ENCODE results near the gene CAMK1D. TPM values are rescaled to one million over a fixed set of nuclear protein-coding genes. Genes with fewer than 3 reads are reported as not detected.

The CAMK1D gene
- total and polyA plus RNA-seq, 2 of the 8 experiments (the other 6 are each of a cell fraction or from before 2014, with no cell fraction given) = 3.5 to 10.6 TPM

DNA sequence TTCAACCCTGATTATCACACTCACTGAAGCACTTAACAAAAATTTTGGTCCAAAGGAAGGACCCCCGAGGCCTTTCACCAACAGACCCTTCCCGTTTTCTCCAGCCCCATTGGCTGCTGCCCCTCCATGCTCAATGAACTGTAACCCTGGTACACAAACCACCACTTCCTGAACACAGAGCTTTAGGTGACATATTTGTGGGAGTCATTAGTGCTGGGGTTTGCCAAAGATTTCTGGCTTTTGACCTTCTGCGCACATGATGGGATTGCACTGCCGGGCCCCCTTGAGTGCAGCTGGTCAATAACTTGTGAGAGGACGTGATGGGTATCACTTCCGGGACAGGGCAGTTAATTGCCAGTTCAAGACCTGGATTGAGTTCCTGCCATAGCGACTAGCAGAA is 9.0 kb upstream of the CAMK1D start (continued):
- TF ChIP-seq, protein P1, sequence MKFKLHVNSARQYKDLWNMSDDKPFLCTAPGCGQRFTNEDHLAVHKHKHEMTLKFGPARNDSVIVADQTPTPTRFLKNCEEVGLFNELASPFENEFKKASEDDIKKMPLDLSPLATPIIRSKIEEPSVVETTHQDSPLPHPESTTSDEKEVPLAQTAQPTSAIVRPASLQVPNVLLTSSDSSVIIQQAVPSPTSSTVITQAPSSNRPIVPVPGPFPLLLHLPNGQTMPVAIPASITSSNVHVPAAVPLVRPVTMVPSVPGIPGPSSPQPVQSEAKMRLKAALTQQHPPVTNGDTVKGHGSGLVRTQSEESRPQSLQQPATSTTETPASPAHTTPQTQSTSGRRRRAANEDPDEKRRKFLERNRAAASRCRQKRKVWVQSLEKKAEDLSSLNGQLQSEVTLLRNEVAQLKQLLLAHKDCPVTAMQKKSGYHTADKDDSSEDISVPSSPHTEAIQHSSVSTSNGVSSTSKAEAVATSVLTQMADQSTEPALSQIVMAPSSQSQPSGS (IDR thresholded peaks at IDR 0.05; ENCODE audit: low read length) = no peak
- TF ChIP-seq RNF2 (IDR thresholded peaks at IDR 0.05; ENCODE audit: borderline replicate concordance, low read depth, low read length, missing control alignments, poor library complexity, severe bottlenecking) (no peak), BRCA1 (IDR thresholded peaks at IDR 0.05; ENCODE audit: low read depth, low read length) (no peak), TAF7 (optimal IDR thresholded peaks at IDR 0.05; ENCODE audit: borderline replicate concordance, low read depth, low read length) (no peak), KDM5A (IDR thresholded peaks at IDR 0.05; ENCODE audit: low read length) (no peak)

Data from H1 (cell line).